ENCODE results near the gene PBLD.
A peak's percentile ranks its signal among the peaks of the same experiment; 100 is the strongest.

The PBLD gene

GRCh38 chr10:68303849-68304412 lies 28.8 kb downstream of the PBLD start:
- Histone ChIP-seq H3K4me1 (ENCODE audit: insufficient read depth, poor library complexity, severe bottlenecking) (no peaks in the 10 kb centered on the region), H3K9me3 (ENCODE audit: severe bottlenecking) (no peaks in the 10 kb centered on the region), H3K4me3 (ENCODE audit: severe bottlenecking) (no peak overlapping the region), H3K27me3 (ENCODE audit: insufficient read depth, poor library complexity, severe bottlenecking) (no peaks in the 10 kb centered on the region), H3K27ac (ENCODE audit: poor library complexity, severe bottlenecking) (no peak overlapping the region), H3K36me3 (ENCODE audit: low read depth) (no peaks in the 10 kb centered on the region)
- DNase-seq (ENCODE audit: low spot score): no peak
- no peak for TF ChIP-seq CTCF (IDR thresholded peaks at IDR 0.05; ENCODE audit: poor library complexity, severe bottlenecking)
- no peak for ATAC-seq (ENCODE audit: low read depth)

DNA sequence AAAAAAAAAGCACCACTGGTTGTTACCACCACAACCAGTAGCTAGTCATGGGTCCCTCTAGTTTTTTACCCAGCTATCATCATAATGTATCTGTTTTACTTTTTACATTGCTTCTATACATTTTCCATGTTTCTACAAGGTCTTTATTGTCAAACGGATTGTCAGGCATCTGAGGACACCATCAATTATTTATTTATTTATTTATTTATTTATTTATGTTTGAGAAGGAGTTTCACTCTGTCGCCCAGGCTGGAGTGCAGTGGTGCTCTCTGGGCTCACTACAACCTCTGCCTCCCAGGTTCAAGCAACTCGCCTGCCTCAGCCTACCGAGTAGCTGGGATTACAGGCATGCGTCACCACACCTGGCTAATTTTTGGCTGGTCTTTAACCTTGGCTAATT lies 29.9 kb downstream of the PBLD start:
- no peaks in the 10 kb centered on the region for H3K36me3 ChIP-seq (ENCODE audit: low read depth)
- no peak for ATAC-seq (ENCODE audit: low read depth)
- H3K4me1 ChIP-seq (ENCODE audit: insufficient read depth, poor library complexity, severe bottlenecking): no peaks in the 10 kb centered on the region
- TF ChIP-seq CTCF (IDR thresholded peaks at IDR 0.05; ENCODE audit: poor library complexity, severe bottlenecking): no peak
- no peaks in the 10 kb centered on the region for H3K27me3 ChIP-seq (ENCODE audit: insufficient read depth, poor library complexity, severe bottlenecking)
- H3K27ac ChIP-seq (ENCODE audit: poor library complexity, severe bottlenecking): no peak overlapping the region
- no peak overlapping the region for H3K4me3 ChIP-seq (ENCODE audit: severe bottlenecking)
- DNase-seq (ENCODE audit: low spot score): no peak
- no peaks in the 10 kb centered on the region for H3K9me3 ChIP-seq (ENCODE audit: severe bottlenecking)

DNA sequence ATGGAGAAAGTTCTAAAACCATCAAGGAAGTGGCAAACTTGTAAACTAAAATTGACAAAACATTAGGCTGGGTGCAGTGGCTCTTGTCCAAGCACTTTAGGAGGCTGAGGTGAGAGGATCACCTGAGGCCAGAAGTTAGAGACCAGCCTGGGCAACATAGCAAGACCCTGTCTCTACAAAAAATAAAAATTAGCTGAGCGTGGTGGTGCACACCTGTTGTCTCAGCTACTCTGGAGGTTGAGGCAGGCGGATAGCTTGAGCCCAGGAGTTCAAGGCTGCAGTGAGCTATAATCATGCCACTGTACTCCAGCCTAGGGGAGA lies 30.3 kb downstream of the PBLD start:
- DNase-seq (ENCODE audit: low spot score) (no peak), ATAC-seq (ENCODE audit: low read depth) (no peak)
- no peaks in the 10 kb centered on the region for H3K4me1 ChIP-seq (ENCODE audit: insufficient read depth, poor library complexity, severe bottlenecking)
- H3K27ac ChIP-seq (ENCODE audit: poor library complexity, severe bottlenecking): no peak overlapping the region
- peak; percentile 36 for TF ChIP-seq CTCF (IDR thresholded peaks at IDR 0.05; ENCODE audit: poor library complexity, severe bottlenecking)
- H3K27me3 ChIP-seq (ENCODE audit: insufficient read depth, poor library complexity, severe bottlenecking): no peaks in the 10 kb centered on the region
- H3K4me3 ChIP-seq (ENCODE audit: severe bottlenecking): no peak overlapping the region
- no peaks in the 10 kb centered on the region for H3K36me3 ChIP-seq (ENCODE audit: low read depth)
- H3K9me3 ChIP-seq (ENCODE audit: severe bottlenecking): no peaks in the 10 kb centered on the region

GRCh38 chr10:68301790-68302502 lies 30.8 kb downstream of the PBLD start:
- no peaks in the 10 kb centered on the region for H3K4me1 ChIP-seq (ENCODE audit: insufficient read depth, poor library complexity, severe bottlenecking)
- DNase-seq (ENCODE audit: low spot score) (no peak), ATAC-seq (ENCODE audit: low read depth) (peak; percentile 68)
- peak; percentile 73 for TF ChIP-seq CTCF (IDR thresholded peaks at IDR 0.05; ENCODE audit: poor library complexity, severe bottlenecking)
- no peaks in the 10 kb centered on the region for H3K27me3 ChIP-seq (ENCODE audit: insufficient read depth, poor library complexity, severe bottlenecking)
- no peaks in the 10 kb centered on the region for H3K36me3 ChIP-seq (ENCODE audit: low read depth)
- no peak overlapping the region for H3K4me3 ChIP-seq (ENCODE audit: severe bottlenecking)
- H3K27ac ChIP-seq (ENCODE audit: poor library complexity, severe bottlenecking): no peak overlapping the region
- H3K9me3 ChIP-seq (ENCODE audit: severe bottlenecking): no peaks in the 10 kb centered on the region

- Histone ChIP-seq H3K27ac (ENCODE audit: poor library complexity, severe bottlenecking) (no peak overlapping the region), H3K9me3 (ENCODE audit: severe bottlenecking) (no peaks in the 10 kb centered on the region), H3K4me1 (ENCODE audit: insufficient read depth, poor library complexity, severe bottlenecking) (no peaks in the 10 kb centered on the region), H3K27me3 (ENCODE audit: insufficient read depth, poor library complexity, severe bottlenecking) (no peaks in the 10 kb centered on the region), H3K36me3 (ENCODE audit: low read depth) (no peaks in the 10 kb centered on the region), H3K4me3 (ENCODE audit: severe bottlenecking) (no peak overlapping the region)
- DNase-seq (ENCODE audit: low spot score) (no peak), ATAC-seq (ENCODE audit: low read depth) (no peak)
- TF ChIP-seq CTCF (IDR thresholded peaks at IDR 0.05; ENCODE audit: poor library complexity, severe bottlenecking): no peak
Measured at GRCh38 chr10:68301301-68301700, 31.4 kb downstream of the PBLD start.
